NCI-H2107 (cell line): ENCODE measurements around the gene C13orf46.
"Not testable (repeated sequence)": the region's sequence is repeated elsewhere in the genome, so short reads cannot be mapped to it uniquely, and the experiment has no call there.

Experiments used
- DNase-seq: peaks from one replicate; lab custom pipeline; 2025; lab: John Stamatoyannopoulos, UW

C13orf46 gene

DNA sequence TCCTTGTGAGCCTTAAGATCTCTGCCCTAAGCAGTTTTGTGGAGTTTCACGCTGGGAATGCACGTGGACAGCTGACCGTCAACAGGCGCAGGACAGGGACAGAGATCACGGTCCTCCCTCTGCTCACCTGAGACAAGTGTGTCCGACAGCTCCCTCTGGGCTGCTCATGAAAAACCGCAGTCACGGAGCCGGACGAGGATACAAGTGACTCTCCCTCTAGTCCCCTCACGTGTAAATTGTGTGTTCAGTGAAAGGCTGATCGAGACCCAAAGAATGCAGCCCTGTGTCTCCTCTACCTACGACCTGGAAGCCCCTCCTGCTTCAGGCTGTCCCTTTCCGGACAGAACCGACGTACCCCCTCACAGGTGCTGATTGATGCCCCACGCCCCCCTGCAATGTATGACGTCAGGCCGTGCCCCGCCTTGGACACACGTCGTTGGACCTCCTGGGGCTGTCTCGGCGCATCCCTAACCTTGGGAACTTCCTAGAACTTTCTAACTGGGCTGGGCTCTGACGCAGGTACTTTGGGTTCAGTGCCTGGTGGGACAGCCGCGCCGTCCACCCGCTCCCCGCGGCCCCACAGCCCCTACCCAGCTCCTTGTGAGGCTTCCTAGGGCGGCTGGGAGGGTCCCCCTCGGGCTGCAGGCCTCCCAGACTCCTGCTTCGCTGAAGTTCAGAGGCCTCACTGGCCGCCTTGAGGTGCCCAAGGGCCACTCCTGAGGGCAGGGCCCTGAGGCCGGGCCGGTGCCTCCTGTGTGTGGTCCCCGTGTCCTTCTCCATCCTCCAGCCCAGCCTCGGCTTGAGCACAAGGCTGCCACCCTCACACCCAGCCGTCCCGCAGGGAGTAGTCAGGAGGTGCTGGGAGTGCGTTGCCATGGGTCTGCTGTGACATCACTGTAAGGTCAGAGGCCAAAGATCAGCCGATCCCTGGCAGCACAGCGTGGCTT is at the start of gene C13orf46:
TSS of gene C13orf46 (minus strand) at position 859 of the 947 bp plus-strand sequence. CDS start at position 780, 79 bp downstream.
- no peak for DNase-seq

DNA sequence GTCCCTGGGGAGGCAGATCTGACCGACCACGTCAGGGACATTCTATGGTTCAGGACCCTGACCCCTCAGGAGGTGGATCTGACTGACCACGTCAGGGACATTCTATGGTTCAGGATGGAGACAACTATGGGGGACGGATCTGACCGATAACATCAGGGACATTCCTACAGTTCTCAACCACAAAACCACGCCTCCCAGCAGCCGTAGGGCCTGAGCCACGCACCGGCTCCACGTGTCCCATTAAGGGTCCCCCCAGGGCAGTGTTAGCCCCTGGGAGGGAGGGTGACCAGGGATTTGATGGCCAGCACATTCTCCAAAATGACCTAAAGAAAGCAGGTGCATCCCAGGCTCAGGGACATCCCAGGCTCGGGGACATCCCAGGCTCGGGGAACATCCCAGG is 49.0 kb upstream of the C13orf46 start:
- DNase-seq, result no peak

DNA sequence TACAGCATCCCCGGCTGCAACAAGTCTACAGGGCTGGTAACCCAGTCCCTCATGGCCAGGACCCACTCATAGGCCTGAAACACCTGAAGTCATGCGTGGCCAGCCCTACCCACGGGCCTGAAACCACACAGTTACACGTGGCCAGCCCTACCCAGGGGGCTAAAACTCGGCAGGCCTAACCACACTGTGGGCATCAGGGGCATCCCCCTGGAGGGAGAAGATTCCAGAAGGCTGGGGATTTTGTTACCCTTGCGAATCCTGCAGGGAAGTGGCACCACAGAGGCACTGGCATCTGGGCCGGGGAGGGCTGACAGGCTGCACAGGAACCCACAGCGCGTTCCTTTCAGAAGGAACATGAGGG is 48.4 kb upstream of the C13orf46 start:
- no peak for DNase-seq

DNA sequence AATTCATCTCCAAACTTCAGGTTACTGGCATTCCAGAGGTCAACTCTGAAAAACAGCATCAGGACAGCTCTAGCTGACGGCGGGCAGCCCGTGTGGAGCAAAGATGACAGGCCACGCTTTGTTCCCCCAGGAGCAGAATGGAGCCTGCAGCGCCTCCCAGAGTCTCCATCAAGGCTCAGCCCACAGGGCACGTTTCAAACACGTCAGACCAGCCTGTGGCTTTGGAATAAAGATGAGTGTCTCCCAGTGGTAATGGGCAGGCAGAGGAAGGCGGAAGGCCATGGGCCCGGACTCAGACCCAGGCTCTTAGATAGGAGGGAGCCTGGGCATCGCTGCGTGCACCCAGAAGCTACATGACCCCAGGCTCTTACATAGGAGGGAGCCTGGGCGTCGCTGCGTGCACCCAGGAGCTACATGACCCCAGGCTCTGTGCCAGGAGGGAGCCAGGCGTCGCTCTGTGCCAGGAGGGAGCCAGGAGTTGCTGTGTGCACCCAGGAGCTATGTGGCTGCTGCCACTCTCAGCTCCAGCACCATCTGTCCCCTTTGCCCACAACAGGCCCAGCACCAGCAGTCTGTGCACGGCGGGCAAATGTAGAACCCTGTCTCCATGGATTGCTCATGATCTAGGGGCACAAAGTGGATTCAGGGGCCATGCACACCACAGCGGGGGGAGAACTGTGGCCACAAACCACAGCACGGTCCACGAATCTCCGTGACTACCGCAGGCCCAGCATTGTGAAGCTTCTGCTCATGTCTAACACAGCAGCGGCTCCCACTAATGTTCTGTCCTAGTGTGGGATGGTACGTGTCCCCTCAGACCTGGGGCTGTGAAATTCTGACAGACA is 47.8 kb upstream of the C13orf46 start:
- DNase-seq, result no peak

DNA sequence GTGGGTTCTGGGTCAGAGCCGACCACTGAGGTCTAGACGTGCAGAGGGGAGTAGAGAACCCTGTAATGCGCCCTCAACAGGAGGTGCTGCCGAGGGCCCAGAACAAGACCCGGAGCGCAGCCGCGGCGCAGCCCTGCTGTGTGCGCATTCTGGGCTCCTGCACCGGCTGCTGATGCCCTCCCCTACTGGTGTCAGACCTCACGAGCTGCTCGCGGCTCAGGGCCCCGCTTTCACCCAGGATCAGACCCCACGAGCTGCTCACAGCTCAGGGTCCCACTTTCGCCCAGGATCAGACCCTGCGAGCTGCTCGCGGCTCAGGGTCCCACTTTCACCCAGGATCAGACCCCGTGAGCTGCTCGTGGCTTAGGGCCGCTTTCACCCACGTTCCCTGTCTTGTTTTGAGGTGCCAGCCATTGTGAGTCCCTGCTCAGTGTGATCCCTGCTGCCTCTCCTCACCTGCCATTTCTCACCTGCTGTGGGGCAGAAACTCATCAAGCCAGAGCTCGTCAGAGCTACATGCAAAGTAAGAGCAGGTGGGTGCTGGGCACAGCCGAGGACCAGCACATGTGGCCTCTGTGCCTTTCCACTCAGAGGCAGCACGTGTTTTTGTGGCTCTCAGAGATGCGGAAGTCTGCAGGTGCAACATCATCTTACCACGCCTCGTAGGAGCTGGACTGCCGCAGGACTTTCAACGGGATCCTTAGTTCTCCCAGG is 47.0 kb upstream of the C13orf46 start:
- peak; percentile 41 for DNase-seq

DNA sequence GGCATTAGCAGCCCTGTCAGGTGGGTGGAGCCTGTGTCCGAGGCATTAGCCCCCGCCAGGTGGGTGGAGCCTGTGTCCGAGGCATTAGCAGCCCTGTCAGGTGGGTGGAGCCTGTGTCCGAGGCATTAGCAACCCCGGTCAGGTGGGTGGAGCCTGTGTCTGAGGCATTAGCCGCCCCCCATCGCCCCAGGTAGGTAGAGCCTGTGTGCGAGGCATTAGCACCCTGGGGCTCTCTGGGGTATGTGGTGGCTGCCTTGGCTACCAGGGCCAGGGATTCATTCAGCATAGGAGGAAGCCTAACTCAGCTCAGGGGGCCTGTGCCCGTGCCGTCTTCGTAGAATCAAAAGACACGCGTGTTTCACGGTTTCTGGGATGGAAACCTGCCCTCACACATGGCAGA is 46.3 kb upstream of the C13orf46 start:
- DNase-seq, result not testable (repeated sequence)

DNA sequence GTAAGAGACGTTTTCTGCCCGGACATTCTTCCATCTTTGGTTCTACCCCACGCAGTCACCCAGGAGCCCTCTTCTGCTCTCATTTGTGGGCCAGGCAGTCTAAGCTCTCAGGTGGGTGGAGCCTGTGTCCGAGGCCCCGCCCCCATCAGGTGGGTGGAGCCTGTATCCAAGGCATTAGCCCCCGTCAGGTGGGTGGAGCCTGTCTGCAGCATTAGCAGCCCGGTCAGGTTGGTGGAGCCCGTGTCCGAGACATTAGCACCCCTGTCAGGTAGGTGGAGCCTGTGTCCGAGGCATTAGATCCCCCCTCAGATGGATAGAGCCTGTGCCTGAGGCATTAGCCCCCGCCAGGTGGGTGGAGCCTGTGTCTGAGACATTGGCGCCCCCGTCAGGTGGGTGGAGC is 45.5 kb upstream of the C13orf46 start:
- DNase-seq, result no peak

DNA sequence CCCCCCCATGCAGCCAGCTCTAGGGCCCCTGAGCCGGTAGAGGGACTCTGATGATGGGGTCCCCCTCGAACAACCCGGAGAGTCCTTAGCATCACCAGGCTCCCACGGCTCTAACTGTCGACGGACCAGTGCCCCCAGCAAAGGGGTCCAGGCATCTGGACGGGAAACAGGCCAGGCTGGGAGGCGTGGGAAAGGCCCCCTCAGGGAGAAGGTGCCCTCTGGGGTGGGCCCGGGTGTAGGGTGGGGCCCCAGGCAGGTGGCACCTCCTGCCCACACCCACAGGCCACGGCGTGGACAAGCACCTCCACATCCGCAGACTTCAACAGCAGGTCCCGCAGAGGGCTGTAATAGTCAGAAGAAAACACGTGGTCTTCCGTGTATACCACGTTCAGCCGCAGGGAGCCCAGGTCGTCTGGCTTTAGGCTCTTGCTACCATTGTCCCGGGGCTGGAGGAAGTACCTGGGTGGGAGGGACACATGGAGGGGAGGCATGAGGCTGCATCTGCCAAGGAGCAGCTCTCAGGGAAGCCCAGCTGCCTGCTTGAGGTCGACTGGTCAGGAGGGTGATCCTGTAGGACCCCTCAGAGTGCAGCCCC is 44.7 kb upstream of the C13orf46 start:
- no peak for DNase-seq

DNA sequence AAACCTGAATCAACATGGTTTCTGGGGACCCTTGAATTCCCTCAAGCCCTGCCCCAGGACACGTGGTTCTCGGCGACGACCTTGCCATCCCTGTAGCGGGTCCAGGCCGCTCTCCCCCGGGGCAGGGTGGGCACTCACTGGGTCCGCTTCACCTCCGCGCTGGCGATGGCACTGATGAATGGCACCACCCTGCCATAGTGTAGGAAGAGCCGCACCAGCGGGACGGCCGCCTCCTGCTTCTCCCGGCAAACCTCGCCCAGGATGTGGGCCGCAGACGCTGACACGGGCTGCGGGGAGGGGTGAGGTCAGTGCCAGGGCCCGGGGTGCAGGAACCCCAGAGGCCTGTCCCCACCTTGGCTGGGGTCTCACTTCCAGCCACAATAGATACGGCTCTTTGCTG is 44.1 kb upstream of the C13orf46 start:
- no peak for DNase-seq

DNA sequence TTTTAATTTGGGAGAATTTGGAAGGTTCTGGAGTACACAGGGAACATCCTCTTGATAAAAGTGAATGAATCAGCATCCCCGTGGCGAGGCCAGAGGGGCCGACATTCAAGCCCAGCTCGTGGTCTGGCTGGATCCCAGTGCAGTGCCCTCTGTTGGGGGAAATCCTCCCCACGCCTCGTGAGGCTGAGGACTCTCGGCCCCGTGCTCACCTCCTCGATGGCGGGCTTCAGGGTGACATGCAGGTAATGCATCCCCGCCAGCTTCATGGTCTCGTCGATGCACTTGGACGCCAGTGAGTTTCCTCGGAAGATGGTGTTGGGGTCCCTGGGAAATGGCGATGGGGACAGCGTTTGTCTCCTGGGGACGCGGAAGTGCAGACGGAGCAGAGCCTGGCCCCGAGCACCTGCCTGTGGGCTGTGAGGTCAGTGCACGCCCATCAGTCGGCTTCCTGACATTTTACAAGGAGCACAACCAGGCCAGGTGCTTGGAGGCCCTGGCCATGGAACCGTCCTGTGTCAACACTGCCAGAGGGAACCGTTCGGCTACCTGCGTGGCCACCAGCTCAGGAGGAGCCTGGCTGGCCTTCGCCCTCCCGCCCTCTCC is 43.3 kb upstream of the C13orf46 start:
- no peak for DNase-seq

DNA sequence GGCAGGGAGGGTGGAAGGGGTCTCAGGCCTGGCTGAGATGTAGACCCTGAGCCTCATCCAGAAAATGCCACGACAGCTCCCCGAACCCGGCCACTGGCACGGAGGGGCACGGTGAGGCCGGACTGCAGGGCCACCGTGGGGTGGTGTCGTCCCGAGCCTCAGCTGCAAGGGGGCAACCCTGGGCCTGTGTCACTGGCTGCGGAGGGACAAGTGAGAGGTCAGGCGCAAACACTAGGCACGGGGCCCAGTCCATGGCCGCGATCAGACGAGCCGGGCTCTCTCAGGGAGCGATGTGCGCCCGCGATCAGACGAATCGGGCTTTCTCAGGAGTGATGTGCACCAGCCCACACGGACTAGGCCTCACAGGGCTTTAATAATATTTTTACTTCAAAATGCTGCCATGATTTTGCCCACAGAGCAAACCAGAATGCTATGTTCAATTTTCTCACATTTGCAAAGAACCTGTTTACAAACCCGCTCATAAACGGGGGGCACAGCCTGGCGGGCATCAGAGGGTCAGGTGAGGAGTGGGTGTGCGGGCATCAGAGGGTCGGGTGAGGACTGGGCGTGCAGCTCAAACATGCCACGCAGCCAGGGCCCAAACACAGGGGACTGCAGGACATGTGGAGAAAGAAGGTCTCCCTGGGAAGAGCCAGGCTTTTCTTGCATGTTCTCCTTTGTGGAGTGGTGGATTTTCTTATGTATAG is 42.6 kb upstream of the C13orf46 start:
- no peak for DNase-seq

DNA sequence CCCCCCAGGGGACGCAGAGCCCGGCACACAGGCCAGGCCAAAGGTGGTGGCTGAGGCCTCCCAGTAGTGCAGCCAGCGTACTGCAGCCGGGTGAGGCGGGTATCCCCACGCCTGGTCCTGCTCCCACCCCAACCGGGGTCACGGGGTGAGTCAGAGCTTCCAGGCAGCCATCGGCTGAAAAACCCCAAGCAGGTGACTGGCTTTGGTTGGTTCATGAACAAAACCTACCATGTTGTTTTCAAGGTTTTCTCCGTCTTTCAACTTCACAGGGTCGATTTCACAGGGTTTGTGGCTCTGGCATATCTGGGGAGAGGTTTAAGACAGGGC is 42.1 kb upstream of the C13orf46 start:
- no peak for DNase-seq

DNA sequence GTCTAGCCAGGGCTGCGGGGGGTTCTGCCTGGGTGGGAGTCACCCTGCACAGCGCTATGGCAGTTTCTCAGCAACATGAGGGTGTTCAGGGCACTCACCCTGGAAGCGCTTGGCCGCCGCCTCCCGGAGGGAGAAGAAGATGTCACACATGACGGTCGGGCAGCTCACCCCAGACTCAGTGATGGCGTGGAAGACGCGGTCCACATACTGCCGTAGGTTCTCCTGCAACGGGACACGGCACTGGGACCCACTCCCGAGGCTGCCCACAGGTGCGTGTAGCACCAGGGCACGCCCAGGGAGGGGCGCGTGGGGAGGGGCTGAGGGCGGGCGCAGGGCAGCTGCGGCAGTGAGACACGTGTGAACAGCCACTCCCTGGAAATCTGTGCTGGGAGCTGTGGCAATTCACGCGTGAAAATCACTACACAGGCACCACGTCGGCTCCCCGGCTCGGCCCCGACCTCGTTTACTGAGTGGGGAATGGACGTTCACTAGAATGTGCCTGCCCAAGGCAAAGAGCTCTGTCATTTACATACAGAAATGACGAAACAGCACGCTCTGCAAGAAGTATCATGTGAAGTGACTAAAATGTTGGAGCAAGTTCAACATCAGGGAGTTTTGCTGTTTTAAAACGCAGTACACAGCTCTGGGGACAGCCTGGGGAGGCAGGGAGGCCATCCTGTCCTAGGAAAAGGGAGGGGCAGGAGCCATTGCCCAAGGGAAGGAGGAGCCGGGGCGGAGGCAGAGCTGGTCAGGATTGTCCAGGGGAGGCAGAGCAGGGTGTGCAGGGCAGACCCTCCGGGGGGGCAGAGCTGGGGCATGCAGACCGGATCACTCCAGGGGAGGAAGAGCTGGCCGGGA is 41.5 kb upstream of the C13orf46 start:
- no peak for DNase-seq

DNA sequence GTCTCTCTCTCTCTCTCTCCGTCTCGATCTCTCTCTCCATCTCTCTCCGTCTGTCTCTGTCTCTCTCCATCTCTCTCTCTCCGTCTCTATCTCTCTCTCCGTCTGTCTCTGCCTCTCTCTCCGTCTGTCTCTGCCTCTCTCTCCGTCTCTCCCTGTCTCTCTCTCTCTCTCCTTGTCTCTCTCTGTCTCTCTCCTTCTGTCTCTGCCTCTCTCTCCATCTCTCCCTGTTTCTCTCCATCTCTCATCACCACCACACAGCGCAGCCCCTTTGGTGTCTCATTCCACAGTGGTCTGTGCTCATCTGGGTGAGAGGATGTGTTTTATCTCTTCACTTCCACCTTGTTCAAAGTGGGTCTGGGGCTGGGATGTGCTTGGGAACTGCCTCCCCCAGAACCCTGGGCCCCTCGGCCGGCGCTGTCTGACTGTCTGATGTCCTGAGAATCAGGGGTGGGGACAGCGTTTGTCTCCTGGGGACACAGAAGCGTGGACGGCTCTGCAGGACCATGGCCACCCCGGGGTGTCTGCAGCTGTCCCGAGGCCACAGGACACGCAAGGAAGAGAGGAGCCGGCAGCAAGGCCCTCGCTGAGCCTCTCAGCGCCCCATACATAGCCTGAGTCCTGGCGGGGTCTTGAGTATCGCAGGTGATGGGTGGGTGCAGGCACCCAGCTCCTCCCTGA is 40.2 kb upstream of the C13orf46 start:
- no peak for DNase-seq

DNA sequence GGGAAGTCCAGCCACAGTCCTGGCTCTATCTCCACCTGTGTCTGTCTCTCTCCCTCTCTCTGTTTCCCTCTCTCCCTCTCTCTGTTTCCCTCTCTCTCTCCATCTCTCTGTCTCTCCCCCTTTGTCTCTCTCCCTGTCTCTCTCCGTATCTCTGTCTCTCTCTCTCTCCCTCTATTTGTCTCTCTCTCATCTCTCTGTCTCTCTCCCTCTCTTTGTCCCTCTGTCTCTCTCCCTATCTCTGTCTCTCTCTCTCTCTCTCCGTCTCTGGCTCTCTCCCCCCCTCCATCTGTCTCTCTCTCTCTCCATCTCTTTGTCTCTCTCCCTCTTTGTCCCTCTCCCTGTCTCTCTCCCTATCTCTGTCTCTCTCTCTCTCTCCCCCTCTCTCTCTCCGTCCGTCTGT is 39.5 kb upstream of the C13orf46 start:
- no peak for DNase-seq

DNA sequence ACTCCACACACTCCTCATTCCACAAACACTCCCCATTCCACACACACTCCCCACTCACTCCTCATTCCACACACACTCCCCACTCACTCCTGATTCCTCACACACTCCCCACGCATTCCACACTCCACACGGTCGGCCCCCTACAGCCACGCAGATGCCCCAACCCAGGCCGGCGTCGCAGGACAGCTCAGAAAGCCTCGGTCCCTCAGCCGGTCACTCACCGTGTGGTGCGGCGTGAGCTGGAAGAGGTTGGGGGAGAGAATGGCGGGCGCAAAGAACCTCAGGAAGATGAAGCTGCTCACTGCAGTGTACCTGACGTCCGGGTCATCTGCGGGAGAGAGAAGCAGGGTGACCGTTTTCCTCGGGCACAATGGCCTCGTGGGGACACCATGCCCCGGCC is 39.0 kb upstream of the C13orf46 start:
- no peak for DNase-seq

DNA sequence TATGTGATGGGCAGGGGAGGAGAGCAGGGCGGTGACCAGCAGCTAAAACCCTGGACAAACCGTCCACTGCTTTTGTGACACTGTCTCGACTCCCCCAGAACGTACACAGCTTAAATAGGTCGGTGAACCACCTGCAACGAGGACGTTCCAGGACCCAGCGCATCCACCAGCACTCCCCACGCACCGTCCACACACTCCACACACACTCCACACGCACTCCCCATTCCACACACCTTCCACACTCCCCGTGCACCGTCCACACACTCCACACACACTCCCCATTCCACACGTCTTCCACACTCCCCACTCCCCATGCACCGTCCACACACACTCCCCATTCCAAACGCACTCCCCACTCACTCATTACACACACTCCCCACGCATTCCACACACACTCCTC is 38.3 kb upstream of the C13orf46 start:
- DNase-seq, result no peak

DNA sequence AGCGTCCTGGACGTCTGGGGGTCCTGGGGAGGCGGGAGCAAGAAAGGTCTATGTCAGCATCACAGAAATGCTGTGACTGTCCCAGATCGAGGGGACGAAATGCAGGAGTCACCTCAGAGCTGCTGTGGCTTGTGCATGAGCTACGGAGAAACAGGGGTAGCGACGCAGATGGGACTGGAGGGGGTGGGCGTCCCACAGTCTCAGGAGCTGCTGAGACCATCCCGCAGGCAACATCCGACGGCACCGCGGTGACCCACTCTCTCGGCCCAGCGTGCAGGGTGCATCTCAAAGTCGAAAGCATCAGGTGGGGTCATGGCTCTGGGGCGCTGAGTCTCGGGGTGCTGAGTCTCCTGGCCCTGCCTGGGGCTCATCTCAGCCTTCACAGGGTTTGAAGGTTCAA is 37.4 kb upstream of the C13orf46 start:
- no peak for DNase-seq

DNA sequence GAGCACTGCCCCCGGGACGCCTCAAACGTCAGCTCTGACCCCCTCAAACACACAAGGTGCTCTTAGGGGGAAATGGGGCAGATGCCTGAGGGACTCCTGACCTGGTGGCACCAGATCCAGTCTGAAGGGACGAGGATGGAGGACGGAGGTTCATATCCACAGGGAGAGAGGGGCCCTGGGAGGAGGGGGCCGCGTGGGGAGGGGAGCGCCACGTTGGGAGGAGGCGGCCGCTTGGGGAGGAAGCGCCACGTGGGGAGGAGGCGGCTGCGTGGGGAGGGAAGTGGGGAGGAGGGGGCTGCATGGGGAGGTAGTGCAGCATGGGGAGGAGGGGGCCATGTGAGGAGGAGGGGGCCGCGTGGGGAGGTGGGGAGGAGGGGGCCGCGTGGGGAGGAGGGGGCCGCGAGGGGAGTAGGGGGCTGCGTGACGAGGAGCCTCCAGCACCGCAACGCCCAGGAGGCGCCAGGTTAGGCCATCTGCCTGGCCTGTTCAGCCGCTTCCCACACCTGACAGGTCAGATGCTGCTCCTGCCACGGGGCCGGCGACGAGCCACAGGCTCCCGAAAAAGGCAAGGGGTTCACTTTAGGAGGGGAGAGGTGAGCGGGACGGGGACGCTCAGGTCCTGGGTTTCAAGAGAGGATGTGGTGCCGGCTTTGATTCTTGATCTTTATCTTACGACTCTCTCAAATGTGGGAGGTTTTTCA is 36.7 kb upstream of the C13orf46 start:
- DNase-seq, result no peak
